GM19238 (cell line): ENCODE data around the gene SLC35B2.

Source experiments
- DNase-seq: peaks from one replicate; pipeline ENCODE4 v3.0.0; 2011; ENCODE audit warnings: low spot score; ENCODE audit not compliant: insufficient read length

SLC35B2 gene

GRCh38 chr6:44223319-44224028, 33.9 kb downstream of the SLC35B2 start, which contains the start of gene SLC29A1:
TSS of gene SLC29A1 (plus strand) at chr6:44223595. CDS start at chr6:44227314, 3,719 bp downstream.
- DNase-seq, result peak; percentile 93

DNA sequence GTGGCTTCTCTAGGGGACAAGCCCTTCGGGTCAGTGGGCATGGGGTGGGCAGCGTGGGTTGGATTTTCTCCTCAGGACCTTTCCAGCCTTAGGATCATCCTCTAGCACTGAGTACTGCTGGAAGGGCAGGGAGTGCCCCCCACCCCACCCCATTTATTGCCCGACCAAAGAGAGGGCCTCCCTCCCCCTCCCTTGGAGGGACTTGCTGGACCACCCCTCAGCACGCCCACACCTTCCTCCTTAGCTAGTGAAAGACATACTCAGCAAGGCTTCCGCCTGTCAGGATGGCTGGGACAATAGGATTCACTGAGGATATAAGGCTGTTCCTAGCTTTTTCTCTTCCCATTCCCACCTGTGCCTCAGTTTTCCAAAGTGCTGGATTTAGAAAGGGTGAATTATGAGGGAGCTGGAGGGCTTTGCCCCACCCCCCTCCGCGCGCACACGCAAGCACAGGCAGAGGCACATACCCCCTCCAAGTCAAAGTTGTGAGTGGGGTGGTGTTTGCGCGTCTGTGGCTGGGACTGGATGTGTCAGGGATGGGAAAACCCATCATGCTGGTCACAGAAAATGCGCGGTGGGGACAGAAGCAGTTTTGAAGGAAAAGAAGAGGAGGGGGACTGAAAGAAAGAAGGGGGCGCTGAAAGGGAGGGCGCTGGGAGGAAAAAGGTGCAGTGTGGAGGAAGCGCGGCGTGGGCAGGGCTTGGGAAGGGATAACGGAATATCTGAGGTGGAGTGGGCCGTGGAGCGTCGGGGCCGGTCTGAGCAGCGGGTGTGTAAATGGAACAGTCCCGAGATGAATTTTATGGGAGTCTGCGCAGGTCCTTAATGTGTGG, 34.6 kb downstream of the SLC35B2 start:
- no peak for DNase-seq

DNA sequence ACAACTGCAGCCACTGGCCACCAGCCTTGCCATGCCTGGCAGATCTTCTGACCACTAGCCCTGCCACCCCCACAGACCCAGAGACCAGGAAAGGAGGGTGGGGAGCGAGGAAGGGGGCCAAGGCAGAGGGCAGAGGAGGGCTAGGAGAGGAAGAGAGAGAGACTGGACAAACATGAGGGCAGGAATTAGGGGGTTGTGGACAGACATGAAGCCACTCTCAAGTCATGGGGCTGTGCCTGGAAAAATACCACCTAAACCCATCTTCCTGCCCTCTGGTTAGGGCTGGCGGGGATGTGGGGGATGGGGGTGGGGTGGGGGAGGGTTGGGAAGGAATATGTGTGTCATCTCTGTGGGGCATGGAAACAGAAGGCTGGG, 35.4 kb downstream of the SLC35B2 start:
- DNase-seq, result no peak

DNA sequence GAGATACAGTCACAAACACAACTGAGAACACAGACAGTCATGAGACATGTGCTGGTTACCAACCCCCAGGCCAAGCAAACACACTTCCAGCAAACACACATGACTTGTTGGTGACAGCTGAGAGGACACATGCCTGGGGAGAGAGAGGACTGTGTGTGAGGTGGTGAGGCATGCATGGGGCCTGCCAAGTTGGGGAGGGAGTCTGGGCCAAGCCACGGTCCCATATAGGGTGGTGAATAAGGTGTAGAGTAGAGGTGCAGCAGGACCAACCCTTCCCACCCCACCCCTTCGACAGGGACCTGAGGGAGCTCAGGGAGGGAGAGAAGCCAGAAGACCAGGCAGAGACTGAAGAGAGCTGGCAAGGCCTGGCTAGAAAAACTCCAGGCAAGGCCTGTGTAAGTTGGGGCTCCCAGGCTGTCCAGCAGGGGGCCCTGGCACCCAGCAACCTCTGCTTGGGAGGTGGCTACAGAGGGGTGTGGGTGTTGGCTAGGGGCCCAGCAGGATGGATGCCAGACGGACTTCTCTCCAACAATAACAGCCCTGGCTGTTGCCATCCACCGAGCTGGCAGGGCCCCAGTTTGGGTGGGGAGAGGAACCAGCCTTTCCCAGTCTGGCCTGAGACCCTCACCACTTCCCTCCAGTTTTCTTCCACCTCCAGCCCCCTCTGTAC, 35.9 kb downstream of the SLC35B2 start:
- peak; percentile 83 for DNase-seq

- DNase-seq, result no peak
These were observed 36.4 kb downstream of the SLC35B2 start for GRCh38 chr6:44220913-44221290.

GRCh38 chr6:44219815-44220784, 37.2 kb downstream of the SLC35B2 start:
- no peak for DNase-seq

DNA sequence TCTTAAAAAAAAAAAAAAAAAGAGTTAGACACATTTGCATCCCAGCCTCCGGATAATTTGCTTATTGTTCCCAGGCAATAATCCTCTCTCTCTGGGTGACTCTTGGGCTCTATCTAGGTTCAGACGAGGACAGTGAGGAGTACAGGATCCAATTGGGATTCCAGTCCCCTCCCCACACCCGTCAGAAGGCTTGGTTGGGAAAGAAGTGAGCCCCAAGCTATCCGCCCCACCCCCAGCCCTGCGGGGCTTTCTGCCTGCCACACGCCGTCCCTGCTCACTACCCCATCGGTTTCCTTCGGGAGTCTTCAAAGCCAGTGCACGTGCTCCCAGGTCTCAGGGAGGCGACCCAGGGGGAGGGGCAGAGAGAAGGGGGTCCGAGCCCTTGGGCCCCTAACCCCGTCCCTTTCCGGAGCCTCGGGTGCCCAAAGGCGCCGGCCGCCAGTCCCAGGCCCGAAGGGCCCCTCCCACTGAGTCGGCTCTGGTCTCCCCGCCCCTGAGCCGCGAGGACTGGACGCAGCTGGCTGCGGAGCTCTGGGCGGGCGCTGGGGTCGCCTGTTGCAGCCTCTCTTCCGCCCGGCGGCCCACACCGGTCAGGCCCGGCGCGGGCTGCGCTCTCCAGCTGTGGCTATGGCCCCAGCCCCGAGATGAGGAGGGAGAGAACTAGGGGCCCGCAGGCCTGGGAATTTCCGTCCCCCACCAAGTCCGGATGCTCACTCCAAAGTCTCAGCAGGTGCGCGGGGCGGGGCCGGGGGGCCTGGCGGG, 38.1 kb downstream of the SLC35B2 start:
- peak; percentile 76 for DNase-seq

- DNase-seq, result no peak
These were observed 39.8 kb downstream of the SLC35B2 start for GRCh38 chr6:44217332-44218143.

GRCh38 chr6:44216677-44217331, 40.5 kb downstream of the SLC35B2 start, which contains the start of gene MYMX:
TSS of gene MYMX (plus strand) at chr6:44216926. CDS start at chr6:44217472, 546 bp downstream.
- no peak for DNase-seq

DNA sequence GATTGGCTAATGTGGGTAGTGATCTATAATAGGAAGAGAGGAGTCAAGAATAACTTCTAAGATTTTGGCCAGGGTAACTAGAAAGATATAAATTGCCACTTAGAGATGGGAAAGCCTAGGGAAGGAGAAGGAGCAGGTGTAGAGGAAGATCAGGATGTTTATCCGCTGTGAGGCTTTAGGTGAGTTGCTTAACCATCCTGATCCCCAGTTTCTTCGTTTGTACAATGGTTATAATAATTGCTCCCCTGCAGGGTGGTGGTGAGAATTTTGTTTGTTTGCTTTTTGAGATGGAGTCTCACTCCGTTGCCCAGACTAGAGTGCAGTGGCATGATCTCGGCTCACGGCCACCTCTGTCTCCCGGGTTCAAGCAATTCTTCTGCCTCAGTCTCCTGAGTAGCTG, 43.0 kb downstream of the SLC35B2 start:
- no peak for DNase-seq

- DNase-seq, result no peak
These were observed 46.0 kb downstream of the SLC35B2 start for GRCh38 chr6:44211284-44211683.

DNA sequence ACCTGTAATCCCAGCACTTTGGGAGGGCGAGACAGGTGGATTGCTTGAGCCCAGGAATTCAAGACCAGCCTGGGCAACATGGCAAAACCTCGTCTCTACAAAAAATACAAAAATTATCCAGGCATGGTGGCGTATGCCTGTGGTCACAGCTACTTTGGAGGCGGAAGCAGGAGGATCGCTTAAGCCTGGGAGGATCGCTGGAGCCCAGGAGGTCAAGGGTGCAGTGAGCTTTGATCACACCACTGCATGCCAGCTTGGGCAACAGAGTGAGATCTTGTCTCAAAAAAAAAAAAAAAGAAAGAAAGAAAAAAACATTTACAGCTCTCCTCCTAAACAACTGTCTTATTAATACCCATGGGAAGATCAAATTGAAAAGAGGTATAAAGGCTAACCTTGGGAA, 49.4 kb downstream of the SLC35B2 start:
- DNase-seq, result no peak
